ENCODE data around the gene ERN1.

The ERN1 gene

DNA sequence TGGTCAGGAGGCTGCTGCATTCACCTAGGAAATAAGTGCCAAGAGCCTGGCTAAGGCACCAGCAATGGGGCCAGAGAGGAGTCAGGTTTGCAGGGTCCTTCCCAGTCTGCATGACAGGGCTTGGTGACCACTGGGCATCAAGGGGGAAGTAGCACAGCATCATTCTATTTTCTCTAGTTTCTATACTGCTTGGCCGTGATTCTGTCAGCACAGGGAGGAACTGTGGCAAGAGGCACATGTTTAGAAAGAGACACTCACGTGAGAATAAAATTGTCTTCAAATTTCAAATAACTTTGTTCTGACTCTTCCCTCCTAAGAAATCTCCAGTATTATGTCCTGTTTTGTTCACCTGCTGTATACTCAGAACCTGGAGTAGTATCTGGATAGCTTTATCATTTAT, 37.8 kb downstream of the ERN1 start:
- H3K4me3 ChIP-seq (ENCODE audit: low read length), result no peak overlapping the region
- no peak for DNase-seq (ENCODE audit: low read depth)
- no peak for TF ChIP-seq CTCF (conservative IDR thresholded peaks at IDR 0.05; ENCODE audit: low read depth, low read length)

- no peak for DNase-seq (ENCODE audit: low read depth)
- no peak overlapping the region for H3K4me3 ChIP-seq (ENCODE audit: low read length)
- no peak for TF ChIP-seq CTCF (conservative IDR thresholded peaks at IDR 0.05; ENCODE audit: low read depth, low read length)
Observed at GRCh38 chr17:64091571-64091970, 38.4 kb downstream of the ERN1 start.

GRCh38 chr17:64091116-64091515, 38.8 kb downstream of the ERN1 start:
- TF ChIP-seq CTCF (conservative IDR thresholded peaks at IDR 0.05; ENCODE audit: low read depth, low read length), result no peak
- DNase-seq (ENCODE audit: low read depth), result no peak
- no peak overlapping the region for H3K4me3 ChIP-seq (ENCODE audit: low read length)

DNA sequence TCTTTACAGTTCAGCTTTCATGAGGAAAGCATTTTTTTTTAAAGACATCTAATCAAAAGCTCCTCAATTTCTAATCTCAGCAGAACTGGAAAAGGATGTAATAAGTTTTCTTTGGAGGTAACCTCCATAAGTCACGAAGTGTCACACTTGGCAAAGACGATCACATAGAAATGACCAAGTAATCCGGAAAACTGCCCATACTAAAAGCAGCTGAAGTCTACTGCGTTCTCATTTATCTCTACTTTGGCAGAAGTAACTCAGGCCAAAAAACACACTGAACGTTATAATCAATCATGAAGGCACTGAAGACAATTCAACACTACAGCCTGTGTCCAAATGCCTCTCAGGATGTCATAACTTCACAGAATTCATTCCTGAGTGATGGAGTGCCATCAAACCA, 39.8 kb downstream of the ERN1 start:
- DNase-seq (ENCODE audit: low read depth), result no peak
- H3K4me3 ChIP-seq (ENCODE audit: low read length), result no peak overlapping the region
- no peak for TF ChIP-seq CTCF (conservative IDR thresholded peaks at IDR 0.05; ENCODE audit: low read depth, low read length)

DNA sequence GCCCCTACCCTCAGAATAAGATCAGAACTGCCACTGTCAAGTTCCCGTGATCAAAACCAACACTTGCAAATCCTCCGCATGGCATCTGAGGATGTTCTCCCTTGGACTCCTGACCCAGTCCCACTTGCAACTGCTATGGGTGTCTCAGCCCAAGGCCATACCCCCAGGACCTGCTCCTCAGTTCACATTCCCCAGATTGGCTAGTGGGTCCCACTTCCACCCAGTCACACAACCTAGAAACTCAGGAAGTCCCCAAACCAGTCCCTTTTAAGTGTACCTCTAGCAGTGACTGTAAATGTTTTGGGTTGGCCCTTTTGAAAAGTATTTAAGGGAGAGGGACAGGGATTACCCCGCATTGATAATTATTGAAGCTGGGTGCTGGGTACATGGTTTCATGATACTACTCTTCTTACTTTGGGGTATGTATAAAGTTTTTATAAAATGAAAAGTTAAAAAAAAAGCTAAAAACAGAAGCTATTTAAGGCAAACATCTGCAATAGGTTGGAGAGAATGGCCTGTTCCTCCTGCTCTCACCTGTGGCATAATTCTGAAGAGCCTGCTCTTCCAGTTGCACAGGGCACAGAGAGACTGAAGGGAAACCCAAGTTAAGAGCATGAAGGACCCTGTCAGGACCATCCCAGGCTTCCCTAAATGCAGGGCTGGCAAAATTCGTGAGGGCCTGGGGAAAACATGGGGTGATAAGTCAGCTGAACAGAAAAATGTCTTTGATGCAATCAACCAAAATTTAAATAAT, 42.5 kb downstream of the ERN1 start:
- no peak for TF ChIP-seq CTCF (conservative IDR thresholded peaks at IDR 0.05; ENCODE audit: low read depth, low read length)
- DNase-seq (ENCODE audit: low read depth), result no peak
- no peak overlapping the region for H3K4me3 ChIP-seq (ENCODE audit: low read length)

DNA sequence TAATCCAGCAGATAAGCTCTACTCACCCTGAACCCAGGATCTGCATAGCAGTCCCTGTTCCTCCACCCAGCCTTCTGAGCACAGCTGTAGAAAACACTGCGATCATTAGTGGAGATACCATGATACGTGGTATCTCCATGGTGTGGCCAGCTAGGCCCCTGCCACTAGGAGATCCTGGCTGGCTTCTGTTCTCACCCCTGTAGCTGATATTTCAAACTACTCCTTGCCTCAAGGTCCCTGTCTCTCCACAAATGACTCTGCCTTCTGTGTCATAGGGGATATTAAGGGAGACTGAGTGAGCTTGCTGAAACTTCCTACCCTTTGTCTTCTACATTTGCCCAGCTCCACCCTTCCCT, 44.3 kb downstream of the ERN1 start:
- no peak for DNase-seq (ENCODE audit: low read depth)
- no peak for TF ChIP-seq CTCF (conservative IDR thresholded peaks at IDR 0.05; ENCODE audit: low read depth, low read length)

DNA sequence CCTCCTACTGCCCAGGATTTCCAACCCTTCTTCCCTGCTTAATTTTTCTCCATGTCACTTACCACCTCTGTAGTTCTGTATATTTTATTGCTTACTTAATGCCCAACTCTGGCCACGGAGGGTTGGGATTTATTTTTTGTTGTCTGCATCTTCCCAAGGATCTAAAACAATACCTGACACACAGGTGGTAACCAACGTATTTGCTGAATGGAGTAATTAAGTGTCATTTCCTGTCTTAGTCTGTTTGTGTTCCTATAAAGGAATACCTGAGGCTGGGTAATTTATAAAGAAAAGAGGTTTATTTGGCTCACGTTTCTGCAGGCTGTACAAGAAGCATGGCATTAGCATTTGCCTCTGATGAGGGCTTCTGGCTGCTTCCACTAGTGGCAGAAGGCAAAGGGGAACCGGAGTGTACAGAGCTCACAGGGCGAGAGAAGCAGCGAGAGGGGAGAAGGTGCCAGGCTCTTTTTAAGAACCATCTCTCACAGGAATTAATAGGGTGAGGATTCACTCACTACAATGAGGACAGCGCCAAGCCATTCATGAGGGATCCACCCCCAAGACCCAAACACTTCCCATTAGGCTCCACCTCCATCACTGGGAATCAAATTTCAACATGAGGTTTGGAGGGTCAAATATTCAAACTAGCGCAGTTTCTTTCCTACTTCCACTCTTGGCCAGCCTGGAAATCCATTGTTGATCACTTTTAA, 44.8 kb downstream of the ERN1 start:
- no peak overlapping the region for H3K4me3 ChIP-seq (ENCODE audit: low read length)
- no peak for DNase-seq (ENCODE audit: low read depth)
- no peak for TF ChIP-seq CTCF (conservative IDR thresholded peaks at IDR 0.05; ENCODE audit: low read depth, low read length)

More for the DNA sequence above, 44.3 kb downstream of the ERN1 start:
- H3K4me3 ChIP-seq (ENCODE audit: low read length), result no peak overlapping the region

Data from retinal pigment epithelial cell (primary cell).